ENCODE data around the gene CSF2.

Gene CSF2

DNA sequence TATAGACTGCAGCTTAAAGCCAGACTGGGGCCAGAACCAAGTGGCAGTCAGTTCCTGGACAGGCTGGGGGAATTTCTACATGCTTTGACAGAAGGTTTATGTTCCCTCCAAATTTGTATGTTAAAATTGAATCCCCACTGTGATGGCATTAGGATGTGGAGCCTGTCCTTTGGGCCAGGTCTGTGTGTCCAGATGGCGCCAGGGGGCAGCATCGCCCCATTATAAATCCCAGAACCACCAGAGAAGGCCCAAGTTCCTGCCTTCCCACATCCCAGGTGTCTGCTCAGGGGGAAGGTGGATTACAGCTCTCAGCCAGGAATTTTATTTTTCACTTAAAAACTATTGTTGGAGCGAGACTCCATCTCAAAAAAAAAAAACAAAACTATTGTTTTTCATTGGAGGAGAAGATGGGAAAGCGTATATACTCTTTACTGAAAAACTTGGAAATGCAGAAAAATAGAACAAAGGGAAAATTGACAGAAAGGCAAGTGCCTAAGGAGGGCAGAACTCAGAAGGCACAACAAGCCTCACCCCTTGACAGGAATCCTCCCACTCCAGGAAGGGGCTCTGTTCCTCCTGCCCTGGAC lies 8.1 kb upstream of the CSF2 start:
- DNase-seq (ENCODE audit: low read depth, low spot score) = no peak
- no peak overlapping the region for H3K4me3 ChIP-seq (ENCODE audit: low read depth, low read length)
- ChIA-PET POLR2A (no interaction called here), CTCF (interaction anchor here (0.6 to 9.3 kb wide), 53 partner anchors 8 to 1927 kb away, joined by 3 to 111 read pairs (median 5); partner anchors contain the start of gene CSF2)
- TF ChIP-seq CTCF (IDR thresholded peaks at IDR 0.05; ENCODE audit: insufficient read depth, low read length, missing control alignments) = peak; percentile 79

DNA sequence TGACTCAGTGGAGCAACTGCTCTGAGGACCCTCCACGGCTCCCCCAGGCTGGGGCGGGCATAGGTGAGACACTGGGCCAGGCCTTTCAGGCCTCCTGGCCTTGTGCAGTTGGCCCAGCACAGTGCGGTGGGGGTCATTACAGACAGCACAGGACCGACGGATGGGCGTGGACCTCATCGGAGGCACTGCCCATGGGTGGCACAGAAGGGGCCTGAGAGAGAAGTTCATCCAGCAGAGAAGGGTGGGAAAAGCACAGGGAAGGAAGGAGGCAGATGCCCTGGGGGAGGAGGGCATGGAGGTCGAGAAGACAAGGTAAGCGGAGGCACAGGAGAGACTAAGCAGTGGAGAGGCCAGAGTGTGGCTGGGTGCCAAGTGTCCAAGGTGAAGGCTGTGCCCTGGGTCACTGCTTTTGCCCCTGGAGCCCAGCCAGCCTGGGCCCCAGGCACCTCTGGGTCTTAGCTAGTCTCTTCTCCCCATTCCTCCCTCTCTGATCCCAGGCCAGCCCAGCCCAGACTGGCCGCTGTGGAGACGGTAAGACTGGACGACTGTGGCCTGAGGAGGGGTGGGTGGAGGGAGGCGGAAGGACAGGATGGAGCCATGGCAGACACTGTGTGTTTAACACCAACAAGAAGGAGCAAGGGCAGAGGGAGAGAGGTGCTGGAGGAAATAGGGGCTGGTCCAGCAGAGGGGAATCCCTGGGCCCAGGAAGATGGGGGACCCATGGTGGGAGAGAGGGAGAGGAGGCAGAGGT lies 7.5 kb upstream of the CSF2 start:
- no peak for DNase-seq (ENCODE audit: low read depth, low spot score)
- TF ChIP-seq CTCF (IDR thresholded peaks at IDR 0.05; ENCODE audit: insufficient read depth, low read length, missing control alignments) = no peak
- CTCF ChIA-PET = interaction anchor here (0.6 to 9.3 kb wide), 30 partner anchors 7 to 477 kb away, joined by 3 to 111 read pairs (median 8); partner anchors contain the start of gene CSF2
- POLR2A ChIA-PET = no interaction called here
- no peak overlapping the region for H3K4me3 ChIP-seq (ENCODE audit: low read depth, low read length)

DNA sequence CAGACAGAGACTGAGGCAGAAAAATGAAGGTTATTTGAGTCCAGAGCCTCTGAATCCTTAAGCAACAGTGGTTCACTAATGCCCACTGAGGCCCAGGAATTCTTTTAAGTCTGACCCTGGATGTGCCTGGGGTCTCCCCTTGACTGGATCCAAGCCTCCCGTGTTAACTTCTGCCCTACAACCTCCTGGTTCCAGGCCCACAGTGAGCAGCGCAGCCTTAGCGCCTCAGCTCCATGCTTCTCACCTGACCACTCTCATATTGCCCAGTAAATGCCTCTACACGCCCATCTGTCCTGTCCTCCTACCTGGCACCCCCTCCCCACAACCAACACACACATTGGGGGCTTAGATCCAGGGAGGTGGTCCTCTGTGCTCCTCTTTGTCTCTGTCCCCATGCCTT lies 6.7 kb upstream of the CSF2 start:
- ChIA-PET POLR2A (no interaction called here), CTCF (interaction anchor here (0.6 to 9.3 kb wide), 10 partner anchors 9 to 212 kb away, joined by 3 to 111 read pairs (median 6); no protein-coding TSS in a partner anchor)
- no peak overlapping the region for H3K4me3 ChIP-seq (ENCODE audit: low read depth, low read length)
- DNase-seq (ENCODE audit: low read depth, low spot score) = no peak
- no peak for TF ChIP-seq CTCF (IDR thresholded peaks at IDR 0.05; ENCODE audit: insufficient read depth, low read length, missing control alignments)

DNA sequence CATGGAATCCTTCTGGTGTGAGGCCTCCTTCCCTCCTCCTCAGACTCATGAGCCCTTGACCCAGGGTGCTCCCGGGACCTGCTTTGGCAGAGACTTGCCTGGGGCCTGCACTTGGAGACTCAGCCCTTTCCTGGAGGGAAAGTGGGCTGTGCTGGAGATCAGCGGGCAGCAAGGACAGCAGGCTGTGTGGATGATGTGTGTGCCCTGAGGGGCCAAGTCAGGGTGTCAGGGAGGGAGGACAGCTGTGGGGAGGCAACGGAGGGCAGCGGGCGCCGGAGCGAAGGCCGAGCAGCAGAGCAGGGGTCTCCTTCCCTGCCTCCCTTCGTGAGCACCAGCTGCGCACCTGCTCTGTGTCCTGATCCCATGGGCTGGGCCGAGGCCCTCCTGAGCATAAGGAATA lies 6.1 kb upstream of the CSF2 start:
- H3K4me3 ChIP-seq (ENCODE audit: low read depth, low read length) = no peak overlapping the region
- POLR2A ChIA-PET = no interaction called here
- TF ChIP-seq CTCF (IDR thresholded peaks at IDR 0.05; ENCODE audit: insufficient read depth, low read length, missing control alignments) = no peak
- DNase-seq (ENCODE audit: low read depth, low spot score) = no peak
- CTCF ChIA-PET = interaction anchor here (1.1 to 9.3 kb wide), 7 partner anchors 13 to 211 kb away, joined by 4 to 111 read pairs (median 6); no protein-coding TSS in a partner anchor

DNA sequence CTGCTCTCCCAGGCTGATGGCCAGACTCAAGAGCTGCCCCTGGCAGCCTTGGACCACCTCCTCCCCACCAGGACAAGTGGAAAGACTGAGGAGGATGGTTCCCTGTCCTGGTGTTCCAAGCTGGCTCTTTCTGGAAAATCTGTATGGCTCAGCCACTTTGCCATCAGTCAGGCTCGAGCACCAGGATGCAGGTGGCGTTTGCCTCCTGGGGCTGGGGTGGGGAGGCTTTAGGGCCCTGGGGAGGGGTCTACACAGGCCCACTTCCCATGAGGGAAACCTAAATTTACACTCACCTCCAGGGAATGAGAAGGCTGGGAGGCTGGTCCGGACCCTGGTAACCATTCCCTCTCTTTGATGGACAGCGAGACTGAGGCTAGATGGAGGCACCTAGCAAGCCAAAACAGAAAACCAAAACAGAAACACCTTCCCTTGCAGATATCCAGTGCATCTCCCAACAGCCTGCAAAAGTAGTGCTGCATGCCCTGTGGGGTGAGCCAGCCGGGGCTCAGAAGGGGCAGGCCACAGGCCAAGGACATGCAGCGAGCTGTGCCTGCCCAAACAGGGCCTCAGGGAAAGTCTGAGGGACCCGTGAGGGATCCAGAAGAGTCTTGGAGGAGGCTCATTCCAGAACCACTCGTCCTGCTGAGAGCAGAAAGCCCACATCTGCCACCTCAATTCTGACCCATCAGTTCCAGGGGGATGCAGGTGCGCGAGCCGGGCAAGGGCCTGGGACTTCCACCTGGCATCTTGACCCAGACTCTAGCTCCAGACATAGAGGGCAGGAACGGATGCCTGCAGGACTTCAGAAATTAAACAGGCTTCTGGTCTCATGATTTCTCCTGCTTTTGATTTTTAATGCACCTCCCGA lies 5.4 kb upstream of the CSF2 start:
- ChIA-PET POLR2A (no interaction called here), CTCF (interaction anchor here (1.1 to 9.3 kb wide), 5 partner anchors 12 to 111 kb away, joined by 3 to 111 read pairs (median 6); no protein-coding TSS in a partner anchor)
- H3K4me3 ChIP-seq (ENCODE audit: low read depth, low read length) = no peak overlapping the region
- DNase-seq (ENCODE audit: low read depth, low spot score) = no peak
- TF ChIP-seq CTCF (IDR thresholded peaks at IDR 0.05; ENCODE audit: insufficient read depth, low read length, missing control alignments) = no peak

Data from AG04449 (cell line).